Cerebellar cortex (tissue), 1 donor: ENCODE data around the gene ESCO1.
A peak's percentile ranks its signal among the peaks of the same experiment; 100 is the strongest.
"Not testable (repeated sequence)": the region's sequence is repeated elsewhere in the genome, so short reads cannot be mapped to it uniquely, and the experiment has no call there.

Source experiments
- DNase-seq: peaks from one replicate; pipeline ENCODE4 v3.0.0-alpha.2; 2015; ENCODE audit warnings: low spot score

ESCO1 gene

GRCh38 chr18:21600526-21601410 lies at the start of gene ESCO1:
Gene ESCO1, minus strand, starts transcription at chr18:21600704. Its CDS starts 25,861 bp downstream, at chr18:21574843.
- peak; percentile 96 for DNase-seq

DNA sequence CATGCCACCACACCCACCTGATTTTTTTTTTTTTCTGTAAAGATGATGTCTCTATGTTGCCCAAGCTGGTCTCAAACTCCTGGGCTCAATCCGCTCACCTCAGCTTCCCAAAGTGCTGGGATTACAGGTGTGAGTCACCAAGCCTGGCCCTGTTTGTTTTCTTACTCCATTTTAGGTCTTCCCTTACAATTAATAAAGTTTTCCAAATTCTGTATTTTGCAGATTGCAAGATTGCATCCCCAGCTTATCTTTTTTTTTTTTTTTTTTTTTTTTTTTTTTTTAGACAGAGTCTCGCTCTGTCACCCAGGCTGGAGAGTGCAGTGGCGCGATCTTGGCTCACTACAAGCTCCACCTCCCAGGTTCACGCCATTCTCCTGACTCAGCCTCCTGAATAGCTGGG lies 39.9 kb upstream of the ESCO1 start:
- not testable (repeated sequence) for DNase-seq

- DNase-seq: no peak
These were observed 38.3 kb upstream of the ESCO1 start for GRCh38 chr18:21638822-21639221.

- no peak for DNase-seq
These were observed 36.3 kb upstream of the ESCO1 start for GRCh38 chr18:21636769-21637168.

- DNase-seq: peak; percentile 23
These were observed 34.2 kb upstream of the ESCO1 start for GRCh38 chr18:21634588-21635199.

GRCh38 chr18:21632393-21632792 lies 31.9 kb upstream of the ESCO1 start:
- no peak for DNase-seq

- DNase-seq: no peak
These were observed 28.8 kb upstream of the ESCO1 start for GRCh38 chr18:21629089-21629832.

DNA sequence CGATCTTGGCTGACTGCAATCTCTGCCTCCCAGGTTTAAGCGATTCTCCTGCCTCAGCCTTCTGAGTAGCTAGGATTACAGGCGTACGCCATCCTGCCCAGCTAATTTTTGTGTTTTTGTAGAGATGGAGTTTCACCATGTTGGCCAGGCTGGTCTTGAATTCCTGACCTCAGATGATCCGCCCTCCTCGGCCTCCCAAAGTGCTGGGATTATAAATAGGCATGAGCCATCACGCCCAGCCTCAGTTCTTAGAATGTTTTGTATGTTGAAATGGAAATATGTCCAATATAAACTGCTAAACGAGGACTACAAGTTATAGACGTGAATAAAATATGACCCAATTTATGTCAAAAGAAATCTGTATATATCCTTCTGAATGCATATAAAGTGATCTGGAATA lies 21.1 kb upstream of the ESCO1 start:
- not testable (repeated sequence) for DNase-seq

DNA sequence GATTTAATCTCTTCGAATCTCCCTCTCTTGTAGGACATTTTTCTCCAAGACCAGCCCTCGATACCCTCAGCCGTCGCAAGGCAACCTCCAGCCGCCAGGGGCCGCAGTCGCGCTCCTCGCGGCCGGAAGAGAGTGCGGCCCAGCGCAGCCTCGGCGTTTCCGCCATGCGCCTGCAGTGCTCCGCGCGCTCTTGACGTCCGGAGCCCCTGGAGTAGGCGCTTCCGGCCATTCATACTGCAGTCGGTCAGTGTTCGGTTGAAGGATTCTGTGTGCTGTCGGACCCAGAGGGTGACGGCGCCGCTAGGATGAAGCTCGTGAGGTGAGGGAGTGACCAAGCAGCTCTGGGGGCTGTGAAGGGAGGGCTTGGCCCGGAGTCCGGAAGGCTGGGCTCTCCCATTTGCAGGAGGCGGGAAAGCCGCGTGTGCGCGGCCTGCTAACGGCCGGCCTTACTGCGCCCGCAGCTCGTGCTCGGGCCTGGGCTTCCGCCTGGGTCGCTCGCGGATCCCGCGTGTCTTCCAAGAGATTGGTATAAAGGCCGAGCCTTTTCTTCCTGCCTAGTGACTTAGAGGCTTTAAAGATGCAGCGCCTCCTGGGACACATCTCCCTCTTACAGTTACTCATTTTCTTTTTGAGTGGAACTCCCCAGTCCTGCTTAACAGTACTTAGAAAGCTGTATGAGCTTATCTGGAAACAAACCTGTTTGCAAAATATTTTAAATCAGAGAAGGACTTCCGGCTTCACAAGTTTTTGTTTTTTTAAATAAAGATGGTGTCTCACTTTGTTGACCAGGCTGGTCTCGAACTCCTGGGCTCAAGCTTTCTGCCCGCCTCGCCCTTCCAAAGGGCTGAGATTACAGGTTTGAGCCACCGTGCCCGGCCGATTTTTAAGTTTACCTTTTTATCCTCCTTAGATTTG lies 11.9 kb upstream of the ESCO1 start, which contains the start of gene SNRPD1:
Gene SNRPD1, plus strand, starts transcription at position 190 of the 915 bp plus-strand sequence. Its CDS starts 116 bp downstream, at position 306.
- peak; percentile 87 for DNase-seq

- not testable (repeated sequence) for DNase-seq
These were observed 11.1 kb upstream of the ESCO1 start for GRCh38 chr18:21611401-21612124.

- DNase-seq: no peak
These were observed 4.7 kb upstream of the ESCO1 start for GRCh38 chr18:21605213-21605612.

GRCh38 chr18:21604671-21605070 lies 4.2 kb upstream of the ESCO1 start:
- DNase-seq: no peak

GRCh38 chr18:21602299-21602587 lies 1.7 kb upstream of the ESCO1 start:
- no peak for DNase-seq

DNA sequence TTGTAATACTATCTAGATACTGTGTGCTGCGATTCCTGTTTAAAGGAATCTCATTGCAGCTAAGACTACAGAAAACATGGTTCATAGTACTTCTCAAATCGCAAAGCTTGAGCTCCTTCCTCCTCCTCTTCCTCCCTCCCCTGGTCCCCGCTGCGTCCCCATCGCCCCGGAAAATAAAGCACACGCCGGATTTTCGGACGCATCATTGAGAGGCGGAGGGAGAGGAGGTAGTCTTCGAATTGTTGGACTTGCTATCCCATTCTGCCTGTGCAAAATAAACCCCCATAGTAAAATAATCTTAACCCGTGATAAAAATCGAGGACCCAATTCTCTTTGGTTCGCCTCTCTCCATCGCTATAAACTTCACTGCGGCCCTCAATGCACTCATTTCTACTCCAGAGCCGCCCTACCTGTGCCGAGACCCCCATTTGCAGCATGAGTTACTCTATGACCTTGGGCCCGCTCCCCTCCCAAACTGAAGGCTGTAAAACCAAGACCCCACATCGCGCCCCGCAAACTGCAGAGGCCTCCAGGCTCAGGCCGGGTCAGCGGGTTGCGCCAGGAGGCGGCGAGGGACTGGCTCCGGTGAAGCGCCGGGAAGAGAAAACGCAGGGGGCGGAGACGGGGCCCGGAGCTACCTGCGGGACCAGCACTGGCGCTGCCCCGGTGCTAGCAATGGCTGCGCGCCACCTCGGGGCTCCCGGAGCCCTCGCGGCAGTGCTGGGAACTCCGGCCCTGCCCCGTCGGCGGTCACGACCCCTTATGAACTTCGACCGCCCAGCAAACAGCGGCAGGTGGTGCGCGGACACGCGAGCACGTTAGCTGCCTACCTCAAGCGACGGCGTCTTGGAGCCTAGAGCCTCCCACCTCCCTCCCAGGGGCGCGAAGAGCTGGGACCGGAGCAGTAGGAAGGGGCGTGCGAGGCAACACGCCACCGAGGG lies 649 bp downstream of the ESCO1 start:
- peak; percentile 24 for DNase-seq

- DNase-seq: no peak
These were observed 1.5 kb downstream of the ESCO1 start for GRCh38 chr18:21598726-21599584.

DNA sequence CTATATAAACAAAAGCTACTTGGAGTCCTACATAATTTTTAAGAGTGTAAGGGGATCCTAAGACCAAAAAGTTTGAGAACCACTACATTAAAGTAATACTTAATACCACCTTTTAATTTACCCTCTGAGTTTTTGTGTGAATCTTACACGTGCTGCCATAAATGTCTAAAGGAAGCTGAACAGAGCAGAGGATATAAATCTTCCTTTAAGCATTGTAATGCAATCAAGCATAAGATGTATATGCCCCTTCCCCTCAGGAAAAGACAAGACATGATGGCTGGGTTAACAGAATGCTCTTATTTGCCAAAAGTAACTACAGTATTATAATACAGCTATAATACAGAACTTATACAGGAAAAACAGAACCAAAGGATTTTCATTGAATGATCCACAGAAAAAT lies 2.9 kb downstream of the ESCO1 start:
- no peak for DNase-seq

DNA sequence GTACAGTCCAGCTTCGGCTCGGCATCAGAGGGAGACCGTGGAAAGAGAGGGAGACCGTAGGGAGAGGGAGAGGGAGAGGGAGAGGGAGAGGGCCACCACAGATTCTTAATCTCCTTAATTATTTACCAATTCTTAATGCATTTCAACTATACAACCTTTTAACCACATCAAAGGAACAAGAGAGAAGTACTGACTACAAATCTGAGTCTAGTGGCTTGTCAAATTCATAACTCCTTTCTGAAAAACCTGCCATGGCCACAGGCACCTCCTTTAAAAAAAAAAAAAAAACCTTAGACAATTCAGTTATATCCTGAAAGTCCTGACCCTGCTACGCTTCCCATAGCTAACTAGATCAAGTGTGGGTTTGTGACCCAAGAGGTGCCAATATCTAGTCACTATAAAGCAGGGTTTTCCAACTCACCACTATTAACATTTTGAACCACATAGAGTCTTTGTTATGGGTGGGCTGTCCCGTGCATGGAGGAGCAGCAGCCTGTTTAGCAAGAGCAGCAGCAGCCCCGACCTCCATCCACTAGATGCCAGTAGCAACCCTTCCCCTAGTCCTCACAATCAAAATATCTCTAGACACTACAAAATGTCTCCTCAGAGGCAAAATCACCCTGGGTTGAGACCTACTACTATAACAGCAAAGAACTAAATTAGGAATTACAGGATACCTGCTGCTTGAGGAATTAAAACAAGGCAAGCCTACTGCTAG lies 6.8 kb downstream of the ESCO1 start:
- DNase-seq: no peak

- not testable (repeated sequence) for DNase-seq
These were observed 8.1 kb downstream of the ESCO1 start for GRCh38 chr18:21592361-21592760.
